HG02981 (cell line): Measurements from ENCODE around the gene OSTC.
"Not testable (repeated sequence)": the region's sequence is repeated elsewhere in the genome, so short reads cannot be mapped to it uniquely, and the experiment has no call there.

ENCODE experiments used
- ATAC-seq: cut with Tn5 transposase; IDR thresholded peaks from one replicate; pipeline ENCODE4 v1.9.1; 2021; ENCODE audit warnings: mild to moderate bottlenecking, moderate library complexity; ENCODE audit not compliant: unreplicated experiment

OSTC gene

GRCh38 chr4:108709722-108710121 lies 59.3 kb downstream of the OSTC start:
- no peak for ATAC-seq

- ATAC-seq = not testable (repeated sequence)
Measured at GRCh38 chr4:108710578-108710977, 60.2 kb downstream of the OSTC start.

- ATAC-seq = no peak
Measured at GRCh38 chr4:108714880-108715279, 64.5 kb downstream of the OSTC start.

DNA sequence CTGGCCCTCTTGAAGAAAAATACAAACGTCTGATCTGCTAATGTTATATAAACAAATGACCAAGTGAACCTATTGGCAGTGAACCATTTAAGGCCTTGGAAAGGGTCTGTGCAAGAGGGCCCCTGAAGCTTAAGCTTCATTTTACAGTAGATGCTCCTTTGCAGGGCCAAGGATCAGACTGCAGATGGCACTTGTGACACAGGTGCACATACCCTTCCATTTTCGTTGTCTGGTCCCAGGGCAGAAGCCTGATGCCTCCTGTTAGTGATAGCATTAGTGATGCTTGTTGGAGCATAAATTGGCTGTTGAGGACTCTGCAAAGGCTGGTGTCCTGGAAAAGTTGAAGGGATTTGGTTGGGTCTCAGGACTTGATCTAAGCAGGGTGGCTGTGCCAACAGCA lies 65.9 kb downstream of the OSTC start:
- ATAC-seq = no peak

- ATAC-seq = no peak
Measured at GRCh38 chr4:108717386-108717785, 67.0 kb downstream of the OSTC start.
